Chondrocyte (in vitro differentiated cells): ENCODE data around the gene PSME1. TPM values are rescaled to one million over a fixed set of nuclear protein-coding genes. Genes with fewer than 3 reads are reported as not detected.

Experiments used
- DNase-seq: peaks from one replicate; pipeline ENCODE4 v3.0.0; 2021; ENCODE audit warnings: mixed read lengths, low spot score
- H3K27ac Mint-ChIP-seq: one replicate; pipeline ENCODE4 v1.8.0; 2021; ENCODE audit warnings: mild to moderate bottlenecking, moderate library complexity, mixed read lengths; ENCODE audit not compliant: unreplicated experiment
- H3K27me3 Mint-ChIP-seq: 2 replicates; pipeline ENCODE4 v1.8.0; 2021; ENCODE audit warnings: low read depth, mixed read lengths
- H3K36me3 Mint-ChIP-seq: 2 replicates; pipeline ENCODE4 v1.8.0; 2021; ENCODE audit warnings: low read depth, mixed read lengths
- H3K4me1 Mint-ChIP-seq: 2 replicates; pipeline ENCODE4 v1.8.0; 2021; ENCODE audit warnings: low read depth, mild to moderate bottlenecking, mixed read lengths
- H3K4me3 Mint-ChIP-seq: one replicate; pipeline ENCODE4 v1.8.0; 2021; ENCODE audit warnings: mild to moderate bottlenecking, moderate library complexity, mixed read lengths; ENCODE audit not compliant: unreplicated experiment
- H3K9me3 Mint-ChIP-seq: 2 replicates; pipeline ENCODE4 v1.8.0; 2021; ENCODE audit warnings: low read depth, mixed read lengths
- CTCF ChIP-seq: fragments of 200-600 bp; sonication (generic); IDR thresholded peaks from 2 replicates; pipeline ENCODE4 v1.5.0; 2021; ENCODE audit warnings: antibody characterized with exemption, mild to moderate bottlenecking, moderate library complexity
- total RNA-seq: library from RNA; stranded (reverse); gene quantifications from 3 replicates; pipeline ENCODE4 v1.2.1, GENCODE V29; 2021

The PSME1 gene
- total RNA-seq, 1 donor from 2014 or later = 59.2 TPM

- H3K4me1 Mint-ChIP-seq = peaks cover 22% of the 10 kb centered on the region
- no peak for DNase-seq
- TF ChIP-seq CTCF = peak; percentile 29
- no peaks in the 10 kb centered on the region for H3K27me3 Mint-ChIP-seq
- H3K4me3 Mint-ChIP-seq = peak overlapping the region; percentile 93
- H3K36me3 Mint-ChIP-seq = peaks cover 11% of the 10 kb centered on the region
- H3K9me3 Mint-ChIP-seq = no peaks in the 10 kb centered on the region
- H3K27ac Mint-ChIP-seq = peak overlapping the region; percentile 99
Measured at GRCh38 chr14:24113801-24114531, 22.0 kb upstream of the PSME1 start.

- no peak for TF ChIP-seq CTCF
- H3K4me3 Mint-ChIP-seq = peak within 1 kb of the TSS; percentile 93
- no peaks in the 10 kb centered on the region for H3K9me3 Mint-ChIP-seq
- peaks cover 15% of the 10 kb centered on the region for H3K36me3 Mint-ChIP-seq
- H3K4me1 Mint-ChIP-seq = peaks cover 21% of the 10 kb centered on the region
- no peaks in the 10 kb centered on the region for H3K27me3 Mint-ChIP-seq
- peak; percentile 99 for DNase-seq
- H3K27ac Mint-ChIP-seq = peak within 1 kb of the TSS; percentile 99
Measured at GRCh38 chr14:24114532-24115421, 21.2 kb upstream of the PSME1 start, which contains the start of the genes DCAF11 and NRL. Gene DCAF11, plus strand, starts transcription at chr14:24114777. Its CDS starts 818 bp downstream, at chr14:24115595. Gene NRL, minus strand, starts transcription at chr14:24114949. Its CDS starts 32,101 bp downstream, at chr14:24082848.

- no peaks in the 10 kb centered on the region for H3K9me3 Mint-ChIP-seq
- H3K27ac Mint-ChIP-seq = peak overlapping the region; percentile 99
- no peak for DNase-seq
- no peak for TF ChIP-seq CTCF
- H3K4me1 Mint-ChIP-seq = peaks cover 21% of the 10 kb centered on the region
- H3K4me3 Mint-ChIP-seq = peak overlapping the region; percentile 93
- no peaks in the 10 kb centered on the region for H3K27me3 Mint-ChIP-seq
- H3K36me3 Mint-ChIP-seq = peaks cover 15% of the 10 kb centered on the region
Measured at GRCh38 chr14:24115422-24116127, 20.4 kb upstream of the PSME1 start.

GRCh38 chr14:24116128-24116814, 19.7 kb upstream of the PSME1 start:
- Mint-ChIP-seq H3K9me3 (no peaks in the 10 kb centered on the region), H3K27ac (no peak overlapping the region), H3K27me3 (no peaks in the 10 kb centered on the region), H3K4me3 (peak overlapping the region; percentile 24), H3K4me1 (peaks cover 21% of the 10 kb centered on the region), H3K36me3 (peaks cover 17% of the 10 kb centered on the region)
- DNase-seq = no peak
- no peak for TF ChIP-seq CTCF
